Hippocampal formation (tissue), 2 donors: Measurements from ENCODE around the gene STK17A.
A peak's percentile ranks its signal among the peaks of the same experiment; 100 is the strongest.

Source experiments
- DNase-seq, 2 donors: peaks; one replicate each; lab custom pipeline; 2025; lab: John Stamatoyannopoulos, UW

STK17A gene

GRCh38 chr7:43582503-43583423, at the start of gene STK17A:
Gene STK17A, plus strand, starts transcription at chr7:43583108. Its CDS starts 136 bp downstream, at chr7:43583244.
- peak; percentile 93 to 95 for DNase-seq

GRCh38 chr7:43533801-43534479, 49.0 kb upstream of the STK17A start:
- DNase-seq = no peak

- DNase-seq = no peak
Observed at GRCh38 chr7:43535031-43535451, 47.9 kb upstream of the STK17A start.

- DNase-seq = no peak
Observed at GRCh38 chr7:43535810-43536585, 46.9 kb upstream of the STK17A start.

- DNase-seq = no peak
Observed at GRCh38 chr7:43536773-43537172, 46.1 kb upstream of the STK17A start.

- no peak for DNase-seq
Observed at GRCh38 chr7:43537765-43538403, 45.0 kb upstream of the STK17A start.

- DNase-seq = no peak
Observed at GRCh38 chr7:43538404-43538771, 44.5 kb upstream of the STK17A start.

- DNase-seq = no peak
Observed at GRCh38 chr7:43540471-43540870, 42.4 kb upstream of the STK17A start.

- DNase-seq = no peak
Observed at GRCh38 chr7:43542716-43543115, 40.2 kb upstream of the STK17A start.

GRCh38 chr7:43546231-43546630, 36.7 kb upstream of the STK17A start:
- no peak for DNase-seq

GRCh38 chr7:43550427-43550826, 32.5 kb upstream of the STK17A start:
- DNase-seq = no peak

GRCh38 chr7:43552122-43552521, 30.8 kb upstream of the STK17A start:
- no peak for DNase-seq

GRCh38 chr7:43553999-43554398, 28.9 kb upstream of the STK17A start:
- no peak for DNase-seq

- DNase-seq = no peak
Observed at GRCh38 chr7:43554423-43554822, 28.5 kb upstream of the STK17A start.

GRCh38 chr7:43557831-43558495, 24.9 kb upstream of the STK17A start:
- DNase-seq = no peak

GRCh38 chr7:43559171-43559945, 23.6 kb upstream of the STK17A start:
- no peak for DNase-seq

GRCh38 chr7:43559946-43560335, 23.0 kb upstream of the STK17A start:
- no peak for DNase-seq

GRCh38 chr7:43560742-43561330, 22.1 kb upstream of the STK17A start:
- DNase-seq = no peak

- DNase-seq = no peak
Observed at GRCh38 chr7:43562383-43562782, 20.5 kb upstream of the STK17A start.

- no peak for DNase-seq
Observed at GRCh38 chr7:43565786-43566185, 17.1 kb upstream of the STK17A start.
